Endodermal cell (in vitro differentiated cells): ENCODE data around the gene TMUB2. TPM values are rescaled to one million over a fixed set of nuclear protein-coding genes. Genes with fewer than 3 reads are reported as not detected.

Source experiments
- DNase-seq: peaks from one replicate; pipeline ENCODE4 v3.0.0-alpha.2; 2017
- H3K27ac ChIP-seq: 2 replicates; pipeline ENCODE4 v1.5.1; 2013; ENCODE audit warnings: mild to moderate bottlenecking, low read depth, low read length, moderate library complexity
- H3K27me3 ChIP-seq: 2 replicates; pipeline ENCODE4 v1.6.1; 2013; ENCODE audit warnings: mild to moderate bottlenecking, low read length, moderate library complexity; ENCODE audit not compliant: insufficient read depth, control insufficient read depth, poor library complexity, severe bottlenecking
- H3K36me3 ChIP-seq: 2 replicates; pipeline ENCODE4 v1.7.0; 2013; ENCODE audit warnings: mild to moderate bottlenecking, low read length, moderate library complexity; ENCODE audit not compliant: control insufficient read depth, insufficient read depth
- H3K4me1 ChIP-seq: one replicate; pipeline ENCODE4 v1.7.0; 2013; ENCODE audit warnings: low read length; ENCODE audit not compliant: control insufficient read depth, insufficient read depth
- H3K4me3 ChIP-seq: 2 replicates; pipeline ENCODE4 v1.5.1; 2013; ENCODE audit warnings: mild to moderate bottlenecking, low read length, moderate library complexity
- H3K9ac ChIP-seq: 2 replicates; pipeline ENCODE4 v1.6.1; 2013; ENCODE audit warnings: mild to moderate bottlenecking, low read length, moderate library complexity; ENCODE audit not compliant: poor library complexity, severe bottlenecking; ENCODE audit errors: extremely low read depth
- H3K9me3 ChIP-seq: 2 replicates; pipeline ENCODE4 v1.6.1; 2013; ENCODE audit warnings: mild to moderate bottlenecking, low read length, moderate library complexity; ENCODE audit not compliant: control insufficient read depth
- H3K27ac Mint-ChIP-seq: 2 replicates; pipeline ENCODE4 v1.8.0; 2020; ENCODE audit warnings: mixed read lengths
- H3K27me3 Mint-ChIP-seq: 2 replicates; pipeline ENCODE4 v1.8.0; 2021; ENCODE audit warnings: mild to moderate bottlenecking, mixed read lengths; ENCODE audit not compliant: insufficient read depth
- H3K36me3 Mint-ChIP-seq: 2 replicates; pipeline ENCODE4 v1.8.0; 2020; ENCODE audit warnings: low read depth, mixed read lengths
- H3K4me1 Mint-ChIP-seq: 2 replicates; pipeline ENCODE4 v1.8.0; 2020; ENCODE audit warnings: mixed read lengths
- H3K4me3 Mint-ChIP-seq: 2 replicates; pipeline ENCODE4 v1.8.0; 2020; ENCODE audit warnings: mild to moderate bottlenecking, moderate library complexity, mixed read lengths
- H3K9me3 Mint-ChIP-seq: 2 replicates; pipeline ENCODE4 v1.8.0; 2020; ENCODE audit warnings: mild to moderate bottlenecking, mixed read lengths
- WGBS, 2 experiments: methylation state at CpG; one replicate each; pipeline versions ENCODE4 v1.1.5 to v1.1.7; 2013; ENCODE audit warnings: missing lambda C conversion rate in 2 of 2, mixed read lengths in 1 of 2; ENCODE audit not compliant: insufficient coverage in 1 of 2, insufficient read length in 1 of 2; 5-methylcytosine and 5-hydroxymethylcytosine counted together
- total RNA-seq, 2 donors: library from RNA; stranded (reverse); fragmentation: NEBNext Ultra II Directional in 1 of 2; extraction: Animal tissue kit (Norgen Biotek cat#: 25700) in 1 of 2; gene quantifications; 2 replicates in 1 of 2; 3 replicates in 1 of 2; pipeline ENCODE4 v1.2.1, GENCODE V29; 2021
- TF ChIP-seq, protein P1 (sequence below): fragments of 200-600 bp; sonication (generic); conservative IDR thresholded peaks from 2 replicates; pipeline ENCODE4 v1.5.0; 2021; ENCODE audit warnings: antibody characterized with exemption, mild to moderate bottlenecking

TMUB2 gene
- total RNA-seq, 2 donors from 2014 or later = 28.8 to 33.1 TPM

DNA sequence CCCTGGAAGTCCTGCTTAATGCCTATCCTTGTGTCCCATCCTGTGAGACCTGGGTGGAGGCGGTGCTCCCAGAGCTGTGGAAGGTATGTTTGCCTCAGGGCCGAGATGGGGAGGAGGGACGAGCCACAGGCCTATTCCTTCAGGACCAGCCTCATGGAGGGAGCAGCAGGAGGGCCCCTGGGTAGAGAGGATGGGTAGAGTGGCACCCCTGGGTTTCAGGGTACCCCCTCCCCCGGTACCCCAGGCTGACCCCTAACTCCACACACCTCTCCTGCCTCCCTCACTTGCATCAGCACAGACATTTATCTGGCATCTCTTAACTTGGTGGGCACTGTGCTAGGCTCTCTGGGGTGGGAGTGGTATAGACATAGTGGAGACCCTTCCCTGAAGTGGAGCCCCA is 9.1 kb upstream of the TMUB2 start:
- Mint-ChIP-seq H3K4me3 (no peak overlapping the region), H3K27me3 (no peaks in the 10 kb centered on the region), H3K4me1 (no peaks in the 10 kb centered on the region), H3K36me3 (peaks cover 47% of the 10 kb centered on the region), H3K9me3 (peaks cover 13% of the 10 kb centered on the region), H3K27ac (no peak overlapping the region)
- no peak for DNase-seq
- TF ChIP-seq, protein P1, sequence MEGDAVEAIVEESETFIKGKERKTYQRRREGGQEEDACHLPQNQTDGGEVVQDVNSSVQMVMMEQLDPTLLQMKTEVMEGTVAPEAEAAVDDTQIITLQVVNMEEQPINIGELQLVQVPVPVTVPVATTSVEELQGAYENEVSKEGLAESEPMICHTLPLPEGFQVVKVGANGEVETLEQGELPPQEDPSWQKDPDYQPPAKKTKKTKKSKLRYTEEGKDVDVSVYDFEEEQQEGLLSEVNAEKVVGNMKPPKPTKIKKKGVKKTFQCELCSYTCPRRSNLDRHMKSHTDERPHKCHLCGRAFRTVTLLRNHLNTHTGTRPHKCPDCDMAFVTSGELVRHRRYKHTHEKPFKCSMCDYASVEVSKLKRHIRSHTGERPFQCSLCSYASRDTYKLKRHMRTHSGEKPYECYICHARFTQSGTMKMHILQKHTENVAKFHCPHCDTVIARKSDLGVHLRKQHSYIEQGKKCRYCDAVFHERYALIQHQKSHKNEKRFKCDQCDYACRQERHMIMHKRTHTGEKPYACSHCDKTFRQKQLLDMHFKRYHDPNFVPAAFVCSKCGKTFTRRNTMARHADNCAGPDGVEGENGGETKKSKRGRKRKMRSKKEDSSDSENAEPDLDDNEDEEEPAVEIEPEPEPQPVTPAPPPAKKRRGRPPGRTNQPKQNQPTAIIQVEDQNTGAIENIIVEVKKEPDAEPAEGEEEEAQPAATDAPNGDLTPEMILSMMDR = no peak
- H3K27me3 ChIP-seq = no peaks in the 10 kb centered on the region
- H3K4me1 ChIP-seq = no peaks in the 10 kb centered on the region
- no peak overlapping the region for H3K4me3 ChIP-seq
- 98% methylated on average over 4 of the region's 4 CpGs; no CpG with 5 or more reads in 1 of the 2 experiments for WGBS, 2 experiments
- peaks cover 9% of the 10 kb centered on the region for H3K9me3 ChIP-seq
- H3K36me3 ChIP-seq = peaks cover 40% of the 10 kb centered on the region
- H3K9ac ChIP-seq = no peak overlapping the region
- H3K27ac ChIP-seq = no peak overlapping the region

DNA sequence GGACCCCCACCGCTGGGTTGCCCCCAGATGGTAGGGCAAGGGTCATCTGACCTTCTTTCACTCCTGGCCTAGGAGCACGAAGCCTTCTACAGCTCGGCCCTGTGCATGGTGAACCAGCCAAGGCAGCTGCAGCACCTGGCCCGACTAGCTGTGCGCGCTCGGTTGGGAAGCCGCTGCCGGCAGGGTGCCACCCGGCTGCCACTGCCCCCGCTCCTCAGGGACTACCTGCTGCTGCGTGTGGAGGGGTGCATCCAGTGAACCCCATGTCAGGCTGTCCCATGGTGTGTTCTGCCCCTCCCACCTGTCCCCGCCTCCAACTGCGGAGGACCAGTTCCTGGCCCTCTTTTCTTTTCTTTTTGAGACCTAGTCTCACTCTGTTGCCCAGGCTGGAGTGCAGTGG is 8.6 kb upstream of the TMUB2 start:
- Histone ChIP-seq H3K4me3 (no peak overlapping the region), H3K4me1 (no peaks in the 10 kb centered on the region), H3K27ac (no peak overlapping the region), H3K36me3 (peaks cover 44% of the 10 kb centered on the region), H3K9me3 (peaks cover 9% of the 10 kb centered on the region), H3K27me3 (no peaks in the 10 kb centered on the region), H3K9ac (no peak overlapping the region)
- H3K36me3 Mint-ChIP-seq = peaks cover 49% of the 10 kb centered on the region
- no peak for DNase-seq
- no peak overlapping the region for H3K27ac Mint-ChIP-seq
- H3K4me3 Mint-ChIP-seq = no peak overlapping the region
- TF ChIP-seq, protein P1 = no peak
- H3K27me3 Mint-ChIP-seq = no peaks in the 10 kb centered on the region
- H3K9me3 Mint-ChIP-seq = peaks cover 13% of the 10 kb centered on the region
- WGBS, 2 experiments = 94 to 98% methylated on average over 14 of the region's 14 CpGs
- no peaks in the 10 kb centered on the region for H3K4me1 Mint-ChIP-seq

- Histone ChIP-seq H3K27me3 (no peaks in the 10 kb centered on the region), H3K9ac (no peak overlapping the region), H3K4me3 (no peak overlapping the region), H3K4me1 (no peaks in the 10 kb centered on the region), H3K36me3 (peaks cover 33% of the 10 kb centered on the region), H3K27ac (no peak overlapping the region), H3K9me3 (peaks cover 9% of the 10 kb centered on the region)
- TF ChIP-seq, protein P1 = no peak
- Mint-ChIP-seq H3K36me3 (peaks cover 37% of the 10 kb centered on the region), H3K27me3 (no peaks in the 10 kb centered on the region), H3K27ac (peak overlapping the region; percentile 68), H3K4me1 (peaks cover 4% of the 10 kb centered on the region), H3K4me3 (no peak overlapping the region), H3K9me3 (peaks cover 13% of the 10 kb centered on the region)
- 100% methylated on average over 2 of the region's 2 CpGs for WGBS, 2 experiments
- no peak for DNase-seq
Observed at GRCh38 chr17:44183024-44183423, 3.7 kb upstream of the TMUB2 start.
